ENCODE measurements around the gene MYH8. TPM values are rescaled to one million over a fixed set of nuclear protein-coding genes. Genes with fewer than 3 reads are reported as not detected.

The MYH8 gene
- total and polyA plus RNA-seq, 2 donors (not counting 1 experiment from before 2014, with no cell fraction given) = not detected

DNA sequence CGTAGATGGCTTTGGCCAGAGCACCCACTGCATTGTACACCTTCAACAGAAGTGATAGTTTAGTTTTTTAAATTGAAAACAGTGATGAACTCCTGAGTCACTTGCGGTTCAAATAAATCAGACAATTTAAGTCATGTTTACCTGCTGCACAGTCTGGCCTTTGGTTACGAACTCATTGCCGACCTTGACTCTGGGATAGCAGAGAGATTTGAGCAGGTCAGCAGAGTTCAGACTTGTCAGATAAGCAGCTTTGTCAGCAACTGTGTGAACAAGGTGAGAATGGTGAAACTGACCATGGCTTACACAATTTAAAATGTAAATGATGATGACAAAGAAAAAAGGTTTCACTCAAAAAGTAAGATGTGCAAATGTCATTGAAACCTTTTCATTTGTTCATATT lies 38.3 kb upstream of the MYH8 start:
- Histone ChIP-seq H2AFZ (ENCODE audit: low read length) (no peak overlapping the region), H3K36me3 (ENCODE audit: control insufficient read depth, insufficient read depth, low read length) (no peaks in the 10 kb centered on the region), H3K27me3 (ENCODE audit: control insufficient read depth, insufficient read depth, low read length) (no peaks in the 10 kb centered on the region), H3K27ac (ENCODE audit: insufficient read depth, low read length) (no peak overlapping the region), H3K4me3 (replicated peaks in 1 of 4; ENCODE audit: control extremely low read depth in 1 of 4, insufficient read depth in 1 of 4, low read depth in 3 of 4, low read length in 4 of 4) (no peak overlapping the region), H3K4me2 (ENCODE audit: extremely low read depth, insufficient read depth, low read length) (no peak overlapping the region), H3K4me1 (ENCODE audit: control insufficient read depth, extremely low read depth, insufficient read depth, low read length) (no peaks in the 10 kb centered on the region), H3K9me3 (ENCODE audit: control insufficient read depth, insufficient read depth, low read depth, low read length) (no peaks in the 10 kb centered on the region), H3K79me2 (ENCODE audit: control insufficient read depth, insufficient read depth, low read length) (no peaks in the 10 kb centered on the region), H3K9ac (ENCODE audit: insufficient read depth, low read length) (no peak overlapping the region), H4K20me1 (ENCODE audit: control insufficient read depth, extremely low read depth, insufficient read depth, low read length) (no peaks in the 10 kb centered on the region)
- TF ChIP-seq, protein P1, sequence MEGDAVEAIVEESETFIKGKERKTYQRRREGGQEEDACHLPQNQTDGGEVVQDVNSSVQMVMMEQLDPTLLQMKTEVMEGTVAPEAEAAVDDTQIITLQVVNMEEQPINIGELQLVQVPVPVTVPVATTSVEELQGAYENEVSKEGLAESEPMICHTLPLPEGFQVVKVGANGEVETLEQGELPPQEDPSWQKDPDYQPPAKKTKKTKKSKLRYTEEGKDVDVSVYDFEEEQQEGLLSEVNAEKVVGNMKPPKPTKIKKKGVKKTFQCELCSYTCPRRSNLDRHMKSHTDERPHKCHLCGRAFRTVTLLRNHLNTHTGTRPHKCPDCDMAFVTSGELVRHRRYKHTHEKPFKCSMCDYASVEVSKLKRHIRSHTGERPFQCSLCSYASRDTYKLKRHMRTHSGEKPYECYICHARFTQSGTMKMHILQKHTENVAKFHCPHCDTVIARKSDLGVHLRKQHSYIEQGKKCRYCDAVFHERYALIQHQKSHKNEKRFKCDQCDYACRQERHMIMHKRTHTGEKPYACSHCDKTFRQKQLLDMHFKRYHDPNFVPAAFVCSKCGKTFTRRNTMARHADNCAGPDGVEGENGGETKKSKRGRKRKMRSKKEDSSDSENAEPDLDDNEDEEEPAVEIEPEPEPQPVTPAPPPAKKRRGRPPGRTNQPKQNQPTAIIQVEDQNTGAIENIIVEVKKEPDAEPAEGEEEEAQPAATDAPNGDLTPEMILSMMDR (conservative IDR thresholded peaks at IDR 0.05 in 1 of 2, IDR thresholded peaks at IDR 0.05 in 1 of 2; ENCODE audit: low read depth in 1 of 2, low read length in 2 of 2) = no peak
- no peak for TF ChIP-seq EZH2 (IDR thresholded peaks at IDR 0.05; ENCODE audit: low read length, missing control alignments)
- no peak for DNase-seq (ENCODE audit: low read depth in 2 of 2)

DNA sequence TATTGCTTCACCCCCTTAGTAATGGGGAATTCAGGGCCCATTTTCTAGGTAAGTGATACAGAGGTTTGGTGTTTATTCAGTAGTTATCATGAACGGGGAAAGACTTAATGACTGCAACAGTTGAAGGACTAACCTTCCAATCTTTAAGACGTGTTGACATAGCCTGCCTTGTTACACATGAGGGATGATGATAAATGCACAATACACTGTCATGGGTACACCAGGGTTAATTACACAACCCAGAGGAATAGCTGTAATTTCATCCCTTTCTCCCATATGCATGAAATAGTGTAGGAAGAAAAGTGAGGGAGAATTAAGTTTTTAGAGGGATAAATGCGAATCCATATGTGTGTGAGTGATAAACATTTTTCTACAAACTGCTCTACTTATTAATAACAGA lies 37.0 kb upstream of the MYH8 start:
- H3K27ac ChIP-seq (ENCODE audit: insufficient read depth, low read length) = no peak overlapping the region
- no peaks in the 10 kb centered on the region for H3K27me3 ChIP-seq (ENCODE audit: control insufficient read depth, insufficient read depth, low read length)
- H3K4me1 ChIP-seq (ENCODE audit: control insufficient read depth, extremely low read depth, insufficient read depth, low read length) = no peaks in the 10 kb centered on the region
- H3K9ac ChIP-seq (ENCODE audit: insufficient read depth, low read length) = no peak overlapping the region
- H3K36me3 ChIP-seq (ENCODE audit: control insufficient read depth, insufficient read depth, low read length) = no peaks in the 10 kb centered on the region
- no peak for DNase-seq (ENCODE audit: low read depth in 2 of 2)
- no peak overlapping the region for H3K4me3 ChIP-seq (replicated peaks in 1 of 4; ENCODE audit: control extremely low read depth in 1 of 4, insufficient read depth in 1 of 4, low read depth in 3 of 4, low read length in 4 of 4)
- H3K9me3 ChIP-seq (ENCODE audit: control insufficient read depth, insufficient read depth, low read depth, low read length) = no peaks in the 10 kb centered on the region
- no peak for TF ChIP-seq EZH2 (IDR thresholded peaks at IDR 0.05; ENCODE audit: low read length, missing control alignments)
- TF ChIP-seq, protein P1 (conservative IDR thresholded peaks at IDR 0.05 in 1 of 2, IDR thresholded peaks at IDR 0.05 in 1 of 2; ENCODE audit: low read depth in 1 of 2, low read length in 2 of 2) = no peak
- H4K20me1 ChIP-seq (ENCODE audit: control insufficient read depth, extremely low read depth, insufficient read depth, low read length) = no peaks in the 10 kb centered on the region
- H3K4me2 ChIP-seq (ENCODE audit: extremely low read depth, insufficient read depth, low read length) = no peak overlapping the region
- no peaks in the 10 kb centered on the region for H3K79me2 ChIP-seq (ENCODE audit: control insufficient read depth, insufficient read depth, low read length)
- no peak overlapping the region for H2AFZ ChIP-seq (ENCODE audit: low read length)

DNA sequence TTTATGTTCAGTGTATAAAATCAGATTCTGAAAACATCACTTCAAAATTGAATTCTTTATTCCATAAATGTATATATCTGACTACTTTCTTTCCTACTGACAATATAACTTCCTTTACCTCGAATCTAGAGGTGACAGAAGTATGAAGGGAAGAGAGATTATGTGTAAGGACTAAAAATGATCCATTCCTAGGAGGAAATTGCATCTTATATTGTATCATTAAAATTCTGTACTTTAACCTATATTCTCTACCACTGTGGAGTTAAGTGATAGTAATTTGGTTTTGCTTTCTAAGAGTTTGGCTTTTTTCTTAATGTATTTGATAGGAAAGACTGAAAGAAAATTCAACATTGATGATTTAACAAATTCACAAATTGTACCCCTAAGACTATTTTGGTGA lies 36.2 kb upstream of the MYH8 start:
- Histone ChIP-seq H3K4me2 (ENCODE audit: extremely low read depth, insufficient read depth, low read length) (no peak overlapping the region), H3K27me3 (ENCODE audit: control insufficient read depth, insufficient read depth, low read length) (no peaks in the 10 kb centered on the region), H3K79me2 (ENCODE audit: control insufficient read depth, insufficient read depth, low read length) (no peaks in the 10 kb centered on the region), H3K27ac (ENCODE audit: insufficient read depth, low read length) (no peak overlapping the region), H3K4me1 (ENCODE audit: control insufficient read depth, extremely low read depth, insufficient read depth, low read length) (no peaks in the 10 kb centered on the region), H2AFZ (ENCODE audit: low read length) (no peak overlapping the region), H3K36me3 (ENCODE audit: control insufficient read depth, insufficient read depth, low read length) (no peaks in the 10 kb centered on the region), H3K9ac (ENCODE audit: insufficient read depth, low read length) (no peak overlapping the region), H3K9me3 (ENCODE audit: control insufficient read depth, insufficient read depth, low read depth, low read length) (no peaks in the 10 kb centered on the region), H3K4me3 (replicated peaks in 1 of 4; ENCODE audit: control extremely low read depth in 1 of 4, insufficient read depth in 1 of 4, low read depth in 3 of 4, low read length in 4 of 4) (no peak overlapping the region), H4K20me1 (ENCODE audit: control insufficient read depth, extremely low read depth, insufficient read depth, low read length) (no peaks in the 10 kb centered on the region)
- DNase-seq (ENCODE audit: low read depth in 2 of 2) = no peak
- TF ChIP-seq, protein P1 (conservative IDR thresholded peaks at IDR 0.05 in 1 of 2, IDR thresholded peaks at IDR 0.05 in 1 of 2; ENCODE audit: low read depth in 1 of 2, low read length in 2 of 2) = no peak
- TF ChIP-seq EZH2 (IDR thresholded peaks at IDR 0.05; ENCODE audit: low read length, missing control alignments) = no peak

All from fibroblast of lung (primary cell).